GM12878 (cell line): ENCODE results near the gene ANO2. TPM values are rescaled to one million over a fixed set of nuclear protein-coding genes. Genes with fewer than 3 reads are reported as not detected.

Source experiments
- ATAC-seq: fragments of 200-7000 bp; cut with Tn5 transposase; 3 replicates; pipeline ENCODE4 v1.9.1; 2020; ENCODE audit warnings: mild to moderate bottlenecking, moderate library complexity
- BruUV-seq: library from RNA; stranded (reverse); fragments of 400-500 nt; replicated peaks from 2 replicates; lab custom pipeline; 2021; lab: Mats Ljungman, UMichigan
- CTCF ChIA-PET: fragments of 300-600 bp; sonication (Branson Sonifier 250); formaldehyde crosslinking; extraction: SDS; loops from one replicate; lab custom pipeline; 2021; ENCODE audit warnings: inconsistent platforms; lab: Yijun Ruan, JAX
- POLR2A ChIA-PET: fragments of 350-600 bp; formaldehyde crosslinking; extraction: SDS; loops from one replicate; lab custom pipeline; 2021; ENCODE audit warnings: inconsistent platforms; lab: Charles Lee
- RAD21 ChIA-PET: fragments of 300-600 bp; sonication (Branson Sonifier 250); formaldehyde crosslinking; loops from one replicate; lab custom pipeline; 2023; ENCODE audit warnings: antibody characterized with exemption; ENCODE audit not compliant: unreplicated experiment; lab: Charles Lee
- SMC1A ChIA-PET: fragments of 300-600 bp; sonication (Branson Sonifier 250); formaldehyde crosslinking; loops from one replicate; lab custom pipeline; 2023; ENCODE audit not compliant: unreplicated experiment, uncharacterized antibody; lab: Charles Lee
- DNase-seq: peaks from one replicate; pipeline ENCODE4 v3.0.0-alpha.2; 2011; ENCODE audit warnings: low read depth, low spot score
- FAIRE-seq: peaks from 3 replicates; lab custom pipeline; 2011; peaks lifted over from hg19 to GRCh38; lab: Jason Lieb, UNC
- H2AFZ ChIP-seq: 2 replicates; pipeline ENCODE4 v1.6.0; 2011; ENCODE audit warnings: low read depth, low read length, control low read depth; ENCODE audit not compliant: control insufficient read depth
- H3K27ac ChIP-seq: 2 replicates; pipeline ENCODE4 v1.5.1; 2011; ENCODE audit warnings: control low read depth; ENCODE audit not compliant: control insufficient read depth, insufficient read depth
- H3K27me3 ChIP-seq, 2 experiments: replicated peaks in 1 of 2; 2 replicates each; pipeline versions ENCODE4 v1.6.0 to v1.6.1; 2011; ENCODE audit warnings: low read length in 1 of 2; ENCODE audit not compliant: control insufficient read depth in 2 of 2, insufficient read depth in 2 of 2
- H3K36me3 ChIP-seq, 2 experiments: 2 replicates each; pipeline ENCODE4 v1.5.1; 2011; ENCODE audit warnings: low read length in 1 of 2; ENCODE audit not compliant: control insufficient read depth in 2 of 2, insufficient read depth in 2 of 2
- H3K4me1 ChIP-seq: 2 replicates; pipeline ENCODE4 v1.6.1; 2011; ENCODE audit warnings: mild to moderate bottlenecking, low read length, moderate library complexity, mixed read lengths; ENCODE audit not compliant: control insufficient read depth, insufficient read depth
- H3K4me2 ChIP-seq: 2 replicates; pipeline ENCODE4 v1.6.0; 2011; ENCODE audit warnings: control low read depth; ENCODE audit not compliant: control insufficient read depth, insufficient read depth
- H3K4me3 ChIP-seq: fragments of 200-600 bp; sonication (generic); 2 replicates; pipeline ENCODE4 v1.5.1; 2016
- H3K79me2 ChIP-seq: 2 replicates; pipeline ENCODE4 v1.6.0; 2011; ENCODE audit warnings: low read length; ENCODE audit not compliant: control insufficient read depth, insufficient read depth
- H3K9ac ChIP-seq: 2 replicates; pipeline ENCODE4 v1.8.0; 2011; ENCODE audit warnings: low read length, control low read depth, mixed read lengths; ENCODE audit not compliant: control insufficient read depth, insufficient read depth
- H3K9me3 ChIP-seq: replicated peaks from 3 replicates; pipeline ENCODE4 v1.5.1; 2011; ENCODE audit warnings: mild to moderate bottlenecking, low read length; ENCODE audit not compliant: control insufficient read depth, insufficient read depth
- H4K20me1 ChIP-seq: 2 replicates; pipeline ENCODE4 v1.6.0; 2011; ENCODE audit not compliant: control insufficient read depth, insufficient read depth
- CEBPB ChIP-seq, 2 experiments: fragments of 150-350 bp in 1 of 2; IDR thresholded peaks; 2 replicates each; pipeline ENCODE4 v1.6.1; 2012 to 2014; ENCODE audit warnings: low read depth in 2 of 2, low read length in 2 of 2, borderline replicate concordance in 1 of 2, inconsistent platforms in 1 of 2
- MEF2B ChIP-seq: fragments of 450-650 bp; IDR thresholded peaks from 2 replicates; pipeline ENCODE4 v1.6.1; 2018; ENCODE audit warnings: mild to moderate bottlenecking, moderate library complexity; ENCODE audit not compliant: partially characterized antibody, poor library complexity, severe bottlenecking
- NBN ChIP-seq: fragments of 450-650 bp; IDR thresholded peaks from 2 replicates; pipeline ENCODE4 v1.6.1; 2016
- NR2C2 ChIP-seq: IDR thresholded peaks from 2 replicates; pipeline ENCODE4 v1.6.1; 2011; ENCODE audit warnings: borderline replicate concordance, low read depth; ENCODE audit not compliant: control insufficient read depth, insufficient read length
- SMAD5 ChIP-seq: IDR thresholded peaks from 2 replicates; pipeline ENCODE4 v1.6.1; 2016; ENCODE audit warnings: antibody characterized with exemption, low read depth
- SP1 ChIP-seq: IDR thresholded peaks from one replicate; pipeline ENCODE4 v1.6.1; 2011; ENCODE audit warnings: low read depth, low read length
- ZBTB4 ChIP-seq: fragments of 450-650 bp; formaldehyde crosslinking; IDR thresholded peaks from 2 replicates; pipeline ENCODE4 v1.4.0; 2022; ENCODE audit warnings: mild to moderate bottlenecking, moderate library complexity
- ZSCAN29 ChIP-seq: fragments of 450-650 bp; IDR thresholded peaks from 2 replicates; pipeline ENCODE4 v1.6.1; 2017; ENCODE audit warnings: mild to moderate bottlenecking, moderate library complexity
- WGBS: methylation state at CpG from one replicate; pipeline ENCODE4 v1.1.6; 2016; ENCODE audit warnings: low lambda C conversion rate; ENCODE audit not compliant: insufficient replicate concordance, insufficient coverage; ENCODE audit errors: missing lambda C conversion rate; 5-methylcytosine and 5-hydroxymethylcytosine counted together
- in situ Hi-C: fragments of 300-500 bp; cut with MboI; formaldehyde crosslinking; loops from 9 replicates; pipeline ENCODE4 v1.14.3; 2018; ENCODE audit warnings: mixed read lengths
- intact Hi-C: fragments of 100-400 bp; cut with micrococcal nuclease; formaldehyde crosslinking; loops from one replicate; pipeline ENCODE4 v1.14.2; 2022; ENCODE audit not compliant: unreplicated experiment
- polyA plus RNA-seq, 11 experiments: library from polyadenylated mRNA; depleted of rRNA in 4 of 11; unstranded in 6 of 11; stranded (reverse) in 5 of 11; fragments of >200 nt; fragmentation: Nextera tagmentation in 4 of 11; fragmentation: Illumina TruSeq in 1 of 11; extraction: Ambion mirVana in 4 of 11; extraction: Trizol in 1 of 11; gene quantifications; 1 replicate in 1 of 11; 2 replicates in 10 of 11; pipeline versions ENCODE4 v1.2.1 to v1.2.3, GENCODE V29; 2011 to 2016; ENCODE audit warnings: inconsistent platforms in 2 of 11, missing spikeins in 2 of 11, low read depth in 1 of 11
- total RNA-seq, 4 experiments: library from RNA; depleted of rRNA in 3 of 4; stranded (reverse); fragments of >200 nt in 3 of 4; fragmentation: Illumina TruSeq in 1 of 4; extraction: Trizol in 1 of 4; gene quantifications; 2 replicates each; pipeline versions ENCODE4 v1.2.1 to v1.2.3, GENCODE V29; 2013 to 2021
- TF ChIP-seq, protein P1 (sequence below): IDR thresholded peaks from 2 replicates; pipeline ENCODE4 v1.6.1; 2012; ENCODE audit warnings: mild to moderate bottlenecking, low read depth, low read length

ANO2 gene
- total and polyA plus RNA-seq, 10 of the 15 experiments (the other 5 are each of a cell fraction or from before 2014, with no cell fraction given) = not detected

DNA sequence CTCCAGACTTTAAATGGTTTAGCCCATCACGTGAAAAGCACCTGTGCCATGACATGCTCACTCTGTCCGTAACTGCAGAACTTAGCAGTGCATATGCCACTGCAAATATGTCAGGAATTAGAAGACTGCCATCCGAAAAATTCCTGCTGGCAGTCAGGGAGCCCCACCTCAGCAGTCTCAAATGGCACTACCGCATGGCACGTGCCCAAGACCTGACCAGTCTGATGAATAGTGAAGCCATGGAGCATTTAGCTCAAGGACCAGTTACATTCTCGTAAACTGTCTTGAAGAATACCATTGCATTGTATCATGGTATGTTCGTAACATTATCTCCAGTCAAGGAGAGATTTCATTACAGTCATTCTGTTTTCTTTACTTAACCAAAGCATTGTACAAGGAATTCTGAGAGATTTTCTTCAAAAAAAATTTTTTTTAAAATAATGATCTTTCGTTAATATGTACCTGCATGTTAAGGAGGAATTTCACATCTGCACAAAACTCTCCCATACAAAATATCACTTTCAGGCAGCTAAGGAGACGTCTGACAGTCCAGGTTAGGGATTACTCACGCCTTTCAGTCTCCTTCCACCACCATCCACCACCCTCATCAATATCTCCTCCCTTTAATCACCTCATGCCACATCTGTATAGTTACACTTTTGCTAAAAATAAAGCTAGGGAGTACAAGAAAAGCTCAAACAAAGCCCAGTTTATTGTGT, 138.5 kb downstream of the ANO2 start:
- TF ChIP-seq SP1 (no peak), NBN (no peak), CEBPB (IDR thresholded peaks at IDR 0.05; ENCODE audit: borderline replicate concordance in 1 of 2, low read depth in 2 of 2, low read length in 2 of 2) (no peak), ZSCAN29 (no peak), SMAD5 (no peak), ZBTB4 (CRISPR knock-in tag) (no peak), NR2C2 (no peak), MEF2B (no peak)
- TF ChIP-seq, protein P1, sequence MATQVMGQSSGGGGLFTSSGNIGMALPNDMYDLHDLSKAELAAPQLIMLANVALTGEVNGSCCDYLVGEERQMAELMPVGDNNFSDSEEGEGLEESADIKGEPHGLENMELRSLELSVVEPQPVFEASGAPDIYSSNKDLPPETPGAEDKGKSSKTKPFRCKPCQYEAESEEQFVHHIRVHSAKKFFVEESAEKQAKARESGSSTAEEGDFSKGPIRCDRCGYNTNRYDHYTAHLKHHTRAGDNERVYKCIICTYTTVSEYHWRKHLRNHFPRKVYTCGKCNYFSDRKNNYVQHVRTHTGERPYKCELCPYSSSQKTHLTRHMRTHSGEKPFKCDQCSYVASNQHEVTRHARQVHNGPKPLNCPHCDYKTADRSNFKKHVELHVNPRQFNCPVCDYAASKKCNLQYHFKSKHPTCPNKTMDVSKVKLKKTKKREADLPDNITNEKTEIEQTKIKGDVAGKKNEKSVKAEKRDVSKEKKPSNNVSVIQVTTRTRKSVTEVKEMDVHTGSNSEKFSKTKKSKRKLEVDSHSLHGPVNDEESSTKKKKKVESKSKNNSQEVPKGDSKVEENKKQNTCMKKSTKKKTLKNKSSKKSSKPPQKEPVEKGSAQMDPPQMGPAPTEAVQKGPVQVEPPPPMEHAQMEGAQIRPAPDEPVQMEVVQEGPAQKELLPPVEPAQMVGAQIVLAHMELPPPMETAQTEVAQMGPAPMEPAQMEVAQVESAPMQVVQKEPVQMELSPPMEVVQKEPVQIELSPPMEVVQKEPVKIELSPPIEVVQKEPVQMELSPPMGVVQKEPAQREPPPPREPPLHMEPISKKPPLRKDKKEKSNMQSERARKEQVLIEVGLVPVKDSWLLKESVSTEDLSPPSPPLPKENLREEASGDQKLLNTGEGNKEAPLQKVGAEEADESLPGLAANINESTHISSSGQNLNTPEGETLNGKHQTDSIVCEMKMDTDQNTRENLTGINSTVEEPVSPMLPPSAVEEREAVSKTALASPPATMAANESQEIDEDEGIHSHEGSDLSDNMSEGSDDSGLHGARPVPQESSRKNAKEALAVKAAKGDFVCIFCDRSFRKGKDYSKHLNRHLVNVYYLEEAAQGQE = no peak
- Histone ChIP-seq H3K27me3 (peaks cover 2 to 3% of the 10 kb centered on the region in 2 experiments; a peak in 2 of 4 replicates), H2AFZ (no peak overlapping the region), H3K4me3 (no peak overlapping the region), H3K79me2 (no peaks in the 10 kb centered on the region), H3K9ac (no peak overlapping the region), H3K36me3 (no peaks in the 10 kb centered on the region), H3K4me2 (no peak overlapping the region), H3K9me3 (no peaks in the 10 kb centered on the region), H4K20me1 (no peaks in the 10 kb centered on the region), H3K4me1 (no peaks in the 10 kb centered on the region), H3K27ac (no peak overlapping the region)
- no TSS peak for BruUV-seq
- ATAC-seq (no peak), FAIRE-seq (no peak), DNase-seq (no peak)
- intact Hi-C loops = no loop called here
- RAD21 ChIA-PET = no interaction called here
- POLR2A ChIA-PET = no interaction called here
- 10% methylated on average over 10 of the region's 10 CpGs for WGBS
- in situ Hi-C loops = no loop called here
- CTCF ChIA-PET = no interaction called here
- SMC1A ChIA-PET = interaction anchor here (0.6 to 1.1 kb wide), 2 partner anchors 14 to 61 kb away, joined by 3 to 4 read pairs; no protein-coding TSS in a partner anchor
